ENCODE results near the gene ABCC2. TPM values are rescaled to one million over a fixed set of nuclear protein-coding genes. Genes with fewer than 3 reads are reported as not detected.

Gene ABCC2
- total and polyA plus RNA-seq, 7 donors: 0.41 to 3.9 (median 1.3) TPM; not detected in 1

GRCh38 chr10:99874341-99875085 lies 92.1 kb downstream of the ABCC2 start:
- Histone ChIP-seq H3K36me3 (peaks cover 0 to 45% (median 30%) of the 10 kb centered on the region in 4 donors), H3K4me3 (no peak overlapping the region), H3K27me3 (peaks cover 0 to 3% (median 0%) of the 10 kb centered on the region in 3 donors), H3K9me3 (no peaks in the 10 kb centered on the region), H3K4me1 (no peaks in the 10 kb centered on the region), H3K27ac (no peak overlapping the region)
- DNase-seq: no peak
- intact Hi-C loops (cut with DNase I): no loop called here
- TF ChIP-seq POLR2AphosphoS5 (IDR thresholded peaks at IDR 0.05) (no peak), EP300 (IDR thresholded peaks at IDR 0.05) (no peak), POLR2A (IDR thresholded peaks at IDR 0.05) (no peak)
- TF ChIP-seq, protein P1, sequence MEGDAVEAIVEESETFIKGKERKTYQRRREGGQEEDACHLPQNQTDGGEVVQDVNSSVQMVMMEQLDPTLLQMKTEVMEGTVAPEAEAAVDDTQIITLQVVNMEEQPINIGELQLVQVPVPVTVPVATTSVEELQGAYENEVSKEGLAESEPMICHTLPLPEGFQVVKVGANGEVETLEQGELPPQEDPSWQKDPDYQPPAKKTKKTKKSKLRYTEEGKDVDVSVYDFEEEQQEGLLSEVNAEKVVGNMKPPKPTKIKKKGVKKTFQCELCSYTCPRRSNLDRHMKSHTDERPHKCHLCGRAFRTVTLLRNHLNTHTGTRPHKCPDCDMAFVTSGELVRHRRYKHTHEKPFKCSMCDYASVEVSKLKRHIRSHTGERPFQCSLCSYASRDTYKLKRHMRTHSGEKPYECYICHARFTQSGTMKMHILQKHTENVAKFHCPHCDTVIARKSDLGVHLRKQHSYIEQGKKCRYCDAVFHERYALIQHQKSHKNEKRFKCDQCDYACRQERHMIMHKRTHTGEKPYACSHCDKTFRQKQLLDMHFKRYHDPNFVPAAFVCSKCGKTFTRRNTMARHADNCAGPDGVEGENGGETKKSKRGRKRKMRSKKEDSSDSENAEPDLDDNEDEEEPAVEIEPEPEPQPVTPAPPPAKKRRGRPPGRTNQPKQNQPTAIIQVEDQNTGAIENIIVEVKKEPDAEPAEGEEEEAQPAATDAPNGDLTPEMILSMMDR (IDR thresholded peaks at IDR 0.05): no peak
- 85 to 88% methylated on average over 9 of the region's 9 CpGs for WGBS, 2 donors

DNA sequence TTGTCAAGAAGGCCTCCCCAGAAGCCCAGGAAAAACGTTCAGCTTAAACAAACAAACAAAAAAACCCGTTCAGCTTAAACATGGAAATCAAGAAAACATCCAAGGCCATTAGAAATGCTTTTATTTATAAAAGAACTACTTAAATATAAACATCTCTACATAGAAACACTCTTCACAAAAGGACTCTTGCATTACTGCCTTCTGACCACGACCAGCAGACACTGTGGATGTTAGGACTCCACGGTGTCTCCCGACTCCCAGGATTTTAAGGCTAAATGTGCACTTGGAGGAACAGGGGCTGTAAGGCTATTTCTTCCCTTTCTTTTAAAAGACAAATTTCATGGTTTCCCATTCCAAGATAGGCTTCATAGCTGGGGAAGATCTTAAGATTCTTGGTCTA lies 93.0 kb downstream of the ABCC2 start:
- Histone ChIP-seq H3K36me3 (peaks cover 0 to 54% (median 39%) of the 10 kb centered on the region in 4 donors), H3K27me3 (no peaks in the 10 kb centered on the region), H3K27ac (no peak overlapping the region), H3K4me1 (no peaks in the 10 kb centered on the region), H3K9me3 (no peaks in the 10 kb centered on the region), H3K4me3 (no peak overlapping the region)
- 69 to 78% methylated on average over 5 of the region's 5 CpGs for WGBS, 2 donors
- TF ChIP-seq, protein P1 (IDR thresholded peaks at IDR 0.05): no peak
- TF ChIP-seq POLR2A (IDR thresholded peaks at IDR 0.05) (no peak), POLR2AphosphoS5 (IDR thresholded peaks at IDR 0.05) (no peak), EP300 (IDR thresholded peaks at IDR 0.05) (no peak)
- intact Hi-C loops (cut with DNase I): no loop called here
- no peak for DNase-seq

GRCh38 chr10:99880080-99880835 lies 97.8 kb downstream of the ABCC2 start:
- Histone ChIP-seq H3K36me3 (peaks cover 0 to 100% (median 72%) of the 10 kb centered on the region in 4 donors), H3K27me3 (no peaks in the 10 kb centered on the region), H3K9me3 (no peaks in the 10 kb centered on the region), H3K27ac (peak overlapping the region in 3 of 4 donors; percentile 31 to 47 (median 43)), H3K4me3 (no peak overlapping the region), H3K4me1 (no peaks in the 10 kb centered on the region)
- TF ChIP-seq POLR2AphosphoS5 (IDR thresholded peaks at IDR 0.05) (peak in 2 of 4 donors; percentile 19 to 40), EP300 (IDR thresholded peaks at IDR 0.05) (no peak)
- WGBS, 2 donors: 80 to 82% methylated on average over 19 of the region's 19 CpGs
- DNase-seq: peak; percentile 80
- intact Hi-C loops (cut with DNase I): no loop called here

- Histone ChIP-seq H3K27ac (peak overlapping the region in 1 of 4 donors; percentile 40), H3K4me3 (no peak overlapping the region), H3K27me3 (no peaks in the 10 kb centered on the region), H3K4me1 (no peaks in the 10 kb centered on the region), H3K9me3 (no peaks in the 10 kb centered on the region), H3K36me3 (peaks cover 7 to 100% (median 81%) of the 10 kb centered on the region in 4 donors)
- intact Hi-C loops (cut with DNase I): no loop called here
- TF ChIP-seq EP300 (IDR thresholded peaks at IDR 0.05): no peak
- TF ChIP-seq POLR2A (IDR thresholded peaks at IDR 0.05): no peak
- no peak for TF ChIP-seq POLR2AphosphoS5 (IDR thresholded peaks at IDR 0.05)
- TF ChIP-seq, protein P1 (IDR thresholded peaks at IDR 0.05): no peak
- DNase-seq: no peak
- WGBS, 2 donors: 94 to 95% methylated on average over 5 of the region's 5 CpGs
Observed at GRCh38 chr10:99881371-99881770, 98.9 kb downstream of the ABCC2 start.

DNA sequence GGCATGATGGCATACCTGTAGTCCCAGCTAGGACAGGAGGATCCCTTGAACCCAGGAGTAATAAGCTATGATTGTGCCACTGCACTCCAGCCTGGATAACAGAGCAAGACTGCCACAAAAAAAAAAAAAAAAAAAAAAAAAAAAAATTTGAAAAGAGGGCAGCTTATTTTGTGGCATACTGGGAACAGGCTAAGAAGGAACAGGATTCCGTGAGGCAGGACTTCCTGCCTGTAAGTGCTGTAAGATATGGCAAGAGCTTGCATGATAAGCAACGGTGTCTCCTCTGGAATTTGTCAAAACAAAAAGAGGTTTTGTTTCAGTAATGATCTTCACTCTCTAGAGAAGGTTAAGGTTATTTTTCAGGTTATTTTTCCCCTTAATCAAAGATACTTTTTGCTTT lies 101.1 kb downstream of the ABCC2 start:
- no peak overlapping the region for H3K4me3 ChIP-seq
- TF ChIP-seq POLR2AphosphoS5 (IDR thresholded peaks at IDR 0.05) (no peak), POLR2A (IDR thresholded peaks at IDR 0.05) (no peak), EP300 (IDR thresholded peaks at IDR 0.05) (no peak)
- TF ChIP-seq, protein P1 (IDR thresholded peaks at IDR 0.05): no peak
- H3K4me1 ChIP-seq: no peaks in the 10 kb centered on the region
- H3K36me3 ChIP-seq: peaks cover 8 to 100% (median 71%) of the 10 kb centered on the region in 4 donors
- H3K27me3 ChIP-seq: no peaks in the 10 kb centered on the region
- intact Hi-C loops (cut with DNase I): no loop called here
- 88 to 89% methylated on average over 2 of the region's 2 CpGs for WGBS, 2 donors
- no peaks in the 10 kb centered on the region for H3K9me3 ChIP-seq
- H3K27ac ChIP-seq: no peak overlapping the region
- DNase-seq: no peak
